ENCODE measurements around the gene CLRN2. TPM values are rescaled to one million over a fixed set of nuclear protein-coding genes. Genes with fewer than 3 reads are reported as not detected.
"Not testable (repeated sequence)": the region's sequence is repeated elsewhere in the genome, so short reads cannot be mapped to it uniquely, and the experiment has no call there.

Gene CLRN2
- total RNA-seq, 2 donors from 2014 or later: not detected

GRCh38 chr4:17537060-17537459 lies 22.1 kb downstream of the CLRN2 start:
- DNase-seq; H3K27ac Mint-ChIP-seq; H3K9me3 Mint-ChIP-seq; ATAC-seq (replicated peaks in 1 of 2); H3K36me3 Mint-ChIP-seq (ENCODE audit: insufficient read depth in 2 of 2); H3K4me3 Mint-ChIP-seq; H3K4me1 Mint-ChIP-seq (ENCODE audit: low read depth): not testable (repeated sequence)
- H3K27me3 Mint-ChIP-seq (ENCODE audit: low read depth): peaks cover 25% of the 10 kb centered on the region

- H3K4me3 Mint-ChIP-seq: no peak overlapping the region
- DNase-seq (no peak), ATAC-seq (replicated peaks in 1 of 2) (no peak)
- H3K27ac Mint-ChIP-seq: no peak overlapping the region
- peaks cover 6% of the 10 kb centered on the region for H3K4me1 Mint-ChIP-seq (ENCODE audit: low read depth)
- H3K27me3 Mint-ChIP-seq (ENCODE audit: low read depth): peaks cover 26% of the 10 kb centered on the region
- H3K36me3 Mint-ChIP-seq (ENCODE audit: insufficient read depth in 2 of 2): no peaks in the 10 kb centered on the region
- H3K9me3 Mint-ChIP-seq: no peaks in the 10 kb centered on the region
Observed at GRCh38 chr4:17544205-17544604, 29.2 kb downstream of the CLRN2 start.

GRCh38 chr4:17544831-17545234 lies 29.9 kb downstream of the CLRN2 start:
- H3K4me3 Mint-ChIP-seq: no peak overlapping the region
- peaks cover 10% of the 10 kb centered on the region for H3K4me1 Mint-ChIP-seq (ENCODE audit: low read depth)
- no peaks in the 10 kb centered on the region for H3K36me3 Mint-ChIP-seq (ENCODE audit: insufficient read depth in 2 of 2)
- ATAC-seq (replicated peaks in 1 of 2) (no peak), DNase-seq (no peak)
- no peak overlapping the region for H3K27ac Mint-ChIP-seq
- H3K9me3 Mint-ChIP-seq: no peaks in the 10 kb centered on the region
- peaks cover 24% of the 10 kb centered on the region for H3K27me3 Mint-ChIP-seq (ENCODE audit: low read depth)

- Mint-ChIP-seq H3K27ac (no peak overlapping the region), H3K9me3 (no peaks in the 10 kb centered on the region), H3K4me1 (ENCODE audit: low read depth) (peaks cover 10% of the 10 kb centered on the region), H3K4me3 (no peak overlapping the region), H3K27me3 (ENCODE audit: low read depth) (peaks cover 18% of the 10 kb centered on the region), H3K36me3 (ENCODE audit: insufficient read depth in 2 of 2) (no peaks in the 10 kb centered on the region)
- DNase-seq (no peak), ATAC-seq (replicated peaks in 1 of 2) (no peak)
Observed at GRCh38 chr4:17545374-17546140, 30.6 kb downstream of the CLRN2 start.

- no peaks in the 10 kb centered on the region for H3K9me3 Mint-ChIP-seq
- no peaks in the 10 kb centered on the region for H3K36me3 Mint-ChIP-seq (ENCODE audit: insufficient read depth in 2 of 2)
- H3K4me1 Mint-ChIP-seq (ENCODE audit: low read depth): peaks cover 10% of the 10 kb centered on the region
- no peak for DNase-seq
- no peak overlapping the region for H3K4me3 Mint-ChIP-seq
- no peak for ATAC-seq (replicated peaks in 1 of 2)
- peaks cover 15% of the 10 kb centered on the region for H3K27me3 Mint-ChIP-seq (ENCODE audit: low read depth)
- no peak overlapping the region for H3K27ac Mint-ChIP-seq
Observed at GRCh38 chr4:17546222-17546621, 31.3 kb downstream of the CLRN2 start.

GRCh38 chr4:17546678-17547077 lies 31.7 kb downstream of the CLRN2 start:
- Mint-ChIP-seq H3K9me3 (no peaks in the 10 kb centered on the region), H3K4me1 (ENCODE audit: low read depth) (peaks cover 10% of the 10 kb centered on the region), H3K27ac (no peak overlapping the region), H3K36me3 (ENCODE audit: insufficient read depth in 2 of 2) (no peaks in the 10 kb centered on the region), H3K27me3 (ENCODE audit: low read depth) (peaks cover 12% of the 10 kb centered on the region), H3K4me3 (no peak overlapping the region)
- DNase-seq (no peak), ATAC-seq (replicated peaks in 1 of 2) (no peak)

GRCh38 chr4:17550549-17550948 lies 35.6 kb downstream of the CLRN2 start:
- ATAC-seq (replicated peaks in 1 of 2) (no peak), DNase-seq (no peak)
- no peaks in the 10 kb centered on the region for H3K36me3 Mint-ChIP-seq (ENCODE audit: insufficient read depth in 2 of 2)
- no peaks in the 10 kb centered on the region for H3K9me3 Mint-ChIP-seq
- no peak overlapping the region for H3K27ac Mint-ChIP-seq
- H3K4me3 Mint-ChIP-seq: no peak overlapping the region
- peaks cover 7% of the 10 kb centered on the region for H3K27me3 Mint-ChIP-seq (ENCODE audit: low read depth)
- peaks cover 15% of the 10 kb centered on the region for H3K4me1 Mint-ChIP-seq (ENCODE audit: low read depth)

- no peak overlapping the region for H3K4me3 Mint-ChIP-seq
Observed at GRCh38 chr4:17552427-17552826, 37.5 kb downstream of the CLRN2 start.

GRCh38 chr4:17554568-17554967 lies 39.6 kb downstream of the CLRN2 start:
- H3K4me3 Mint-ChIP-seq: no peak overlapping the region
- peak in 1 of 2 donors; percentile 25 for ATAC-seq (replicated peaks in 1 of 2)
- peaks cover 7% of the 10 kb centered on the region for H3K27me3 Mint-ChIP-seq (ENCODE audit: low read depth)
- H3K27ac Mint-ChIP-seq: no peak overlapping the region
- H3K9me3 Mint-ChIP-seq: no peaks in the 10 kb centered on the region
- DNase-seq: no peak
- peaks cover 6% of the 10 kb centered on the region for H3K4me1 Mint-ChIP-seq (ENCODE audit: low read depth)
- H3K36me3 Mint-ChIP-seq (ENCODE audit: insufficient read depth in 2 of 2): no peaks in the 10 kb centered on the region

More at GRCh38 chr4:17552427-17552826, 37.5 kb downstream of the CLRN2 start:
- Mint-ChIP-seq H3K27ac (no peak overlapping the region), H3K27me3 (ENCODE audit: low read depth) (peaks cover 7% of the 10 kb centered on the region), H3K4me1 (ENCODE audit: low read depth) (peaks cover 15% of the 10 kb centered on the region), H3K36me3 (ENCODE audit: insufficient read depth in 2 of 2) (no peaks in the 10 kb centered on the region), H3K9me3 (no peaks in the 10 kb centered on the region)
- no peak for ATAC-seq (replicated peaks in 1 of 2)
- DNase-seq: no peak

GRCh38 chr4:17556498-17556897 lies 41.5 kb downstream of the CLRN2 start:
- Mint-ChIP-seq H3K9me3 (no peaks in the 10 kb centered on the region), H3K36me3 (ENCODE audit: insufficient read depth in 2 of 2) (no peaks in the 10 kb centered on the region), H3K4me1 (ENCODE audit: low read depth) (peaks cover 5% of the 10 kb centered on the region), H3K4me3 (no peak overlapping the region), H3K27ac (no peak overlapping the region), H3K27me3 (ENCODE audit: low read depth) (peaks cover 7% of the 10 kb centered on the region)
- DNase-seq (no peak), ATAC-seq (replicated peaks in 1 of 2) (no peak)

- Mint-ChIP-seq H3K4me3 (no peak overlapping the region), H3K27ac (no peak overlapping the region), H3K9me3 (no peaks in the 10 kb centered on the region), H3K4me1 (ENCODE audit: low read depth) (peaks cover 5% of the 10 kb centered on the region), H3K36me3 (ENCODE audit: insufficient read depth in 2 of 2) (no peaks in the 10 kb centered on the region), H3K27me3 (ENCODE audit: low read depth) (peaks cover 7% of the 10 kb centered on the region)
- no peak for DNase-seq
- ATAC-seq (replicated peaks in 1 of 2): no peak
Observed at GRCh38 chr4:17557880-17558279, 42.9 kb downstream of the CLRN2 start.

- Mint-ChIP-seq H3K27me3 (ENCODE audit: low read depth) (peaks cover 7% of the 10 kb centered on the region), H3K27ac (no peak overlapping the region), H3K4me1 (ENCODE audit: low read depth) (peaks cover 5% of the 10 kb centered on the region), H3K36me3 (ENCODE audit: insufficient read depth in 2 of 2) (no peaks in the 10 kb centered on the region), H3K4me3 (no peak overlapping the region), H3K9me3 (no peaks in the 10 kb centered on the region)
- ATAC-seq (replicated peaks in 1 of 2): no peak
- no peak for DNase-seq
Observed at GRCh38 chr4:17558941-17559708, 44.2 kb downstream of the CLRN2 start.

GRCh38 chr4:17559709-17560048 lies 44.7 kb downstream of the CLRN2 start:
- Mint-ChIP-seq H3K4me1 (ENCODE audit: low read depth) (peaks cover 4% of the 10 kb centered on the region), H3K27ac (no peak overlapping the region), H3K27me3 (ENCODE audit: low read depth) (peaks cover 7% of the 10 kb centered on the region), H3K4me3 (no peak overlapping the region), H3K9me3 (no peaks in the 10 kb centered on the region), H3K36me3 (ENCODE audit: insufficient read depth in 2 of 2) (no peaks in the 10 kb centered on the region)
- DNase-seq: no peak
- no peak for ATAC-seq (replicated peaks in 1 of 2)

Data from activated T-cell treated with anti-CD3 and anti-CD28 coated beads, Interleukin-2, amount 50 U/mL, for 72 hours (primary cell).